HG02642 (cell line): Measurements from ENCODE around the gene CPAMD8.
"Not testable (repeated sequence)": the region's sequence is repeated elsewhere in the genome, so short reads cannot be mapped to it uniquely, and the experiment has no call there.

Experiments used
- ATAC-seq: cut with Tn5 transposase; IDR thresholded peaks from one replicate; pipeline ENCODE4 v1.9.1; 2021; ENCODE audit warnings: mild to moderate bottlenecking; ENCODE audit not compliant: unreplicated experiment, poor library complexity

Gene CPAMD8

DNA sequence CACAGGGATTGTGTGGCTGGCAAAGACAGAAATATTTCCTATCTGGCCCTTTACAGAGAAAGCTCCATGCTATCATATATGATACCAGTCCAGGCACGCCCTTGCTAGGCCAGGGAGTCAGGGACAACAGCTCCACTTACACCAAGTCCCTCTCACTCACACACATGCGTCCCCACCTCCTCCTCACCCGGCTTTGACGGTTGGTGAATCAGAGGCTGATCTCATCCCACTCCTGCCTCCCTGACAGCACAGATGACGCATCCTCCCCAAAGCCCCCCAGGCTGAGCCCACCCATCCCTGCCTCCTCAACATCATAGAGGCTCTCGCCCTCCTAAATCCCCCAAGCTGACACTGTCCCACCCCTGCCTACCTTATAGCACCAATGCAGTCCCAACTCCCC, 75.1 kb downstream of the CPAMD8 start:
- no peak for ATAC-seq

DNA sequence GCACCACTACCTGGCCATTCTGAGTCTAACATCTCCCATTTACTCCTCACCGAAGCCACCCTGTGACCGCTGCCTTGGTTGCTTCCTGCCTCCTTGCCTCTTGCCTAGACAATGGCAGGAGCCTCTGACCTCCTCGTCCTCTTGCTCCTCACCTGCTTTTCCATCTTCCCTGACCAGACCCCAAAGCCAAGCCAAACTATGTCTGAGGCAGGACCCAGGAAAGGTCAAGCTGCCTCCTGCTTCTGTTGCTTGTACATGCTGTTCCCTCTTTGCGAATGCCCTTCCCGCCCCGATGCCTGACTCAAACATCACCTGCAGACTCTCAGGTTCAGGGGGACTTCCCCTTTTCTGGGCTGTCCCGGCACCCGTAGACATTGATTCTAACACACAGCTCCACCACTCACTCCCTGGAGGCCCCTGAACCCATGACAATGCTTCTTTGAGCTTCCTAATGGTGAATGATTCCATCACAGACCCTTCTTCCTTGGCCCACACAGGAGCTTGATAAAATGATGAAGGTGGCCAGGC, 77.0 kb downstream of the CPAMD8 start:
- no peak for ATAC-seq

DNA sequence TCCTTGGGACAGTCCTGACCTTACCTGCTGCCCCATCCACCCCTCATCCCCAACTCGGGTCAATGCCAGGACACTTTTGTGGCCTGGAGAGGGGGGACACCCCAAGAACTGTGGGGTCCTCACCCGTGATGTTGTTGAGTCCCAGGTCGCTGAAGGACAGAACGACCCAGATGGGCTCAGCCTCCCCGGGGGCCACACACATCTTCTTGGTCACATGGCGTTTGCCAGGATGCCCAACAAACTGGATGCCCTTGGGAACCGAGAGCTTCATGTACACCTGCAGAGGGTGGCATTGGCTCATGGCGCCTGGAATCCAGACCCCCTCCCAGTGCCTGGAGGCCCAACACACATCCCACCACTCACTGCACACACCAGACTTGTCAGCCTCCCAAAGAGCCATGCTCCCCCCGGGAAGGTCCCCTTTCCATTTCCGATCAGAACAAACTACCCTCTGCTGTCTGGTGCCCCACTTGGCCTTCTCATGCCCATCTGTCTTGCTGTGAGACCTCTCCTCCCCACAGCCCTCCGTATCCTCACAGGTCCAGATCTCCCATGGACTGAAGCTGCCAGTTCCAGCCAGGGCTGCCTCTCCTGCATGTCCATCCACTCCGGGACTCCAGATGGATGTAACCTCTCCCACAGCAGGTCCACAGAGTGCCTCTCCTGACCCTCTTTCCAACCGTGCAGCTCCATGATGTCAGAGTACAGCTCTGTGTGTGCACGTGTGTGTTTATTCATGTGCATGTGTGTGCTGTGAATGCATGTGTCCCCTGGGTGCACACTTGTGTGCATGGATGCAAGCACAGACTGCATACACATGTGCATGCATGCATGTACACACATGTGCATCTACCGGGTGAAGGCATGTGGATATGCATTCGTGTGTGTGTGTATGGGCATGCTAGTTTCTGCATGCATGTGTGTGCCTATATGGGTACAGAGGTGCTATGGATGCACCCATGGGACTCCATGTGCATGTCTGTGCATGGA, 79.4 kb downstream of the CPAMD8 start:
- no peak for ATAC-seq

DNA sequence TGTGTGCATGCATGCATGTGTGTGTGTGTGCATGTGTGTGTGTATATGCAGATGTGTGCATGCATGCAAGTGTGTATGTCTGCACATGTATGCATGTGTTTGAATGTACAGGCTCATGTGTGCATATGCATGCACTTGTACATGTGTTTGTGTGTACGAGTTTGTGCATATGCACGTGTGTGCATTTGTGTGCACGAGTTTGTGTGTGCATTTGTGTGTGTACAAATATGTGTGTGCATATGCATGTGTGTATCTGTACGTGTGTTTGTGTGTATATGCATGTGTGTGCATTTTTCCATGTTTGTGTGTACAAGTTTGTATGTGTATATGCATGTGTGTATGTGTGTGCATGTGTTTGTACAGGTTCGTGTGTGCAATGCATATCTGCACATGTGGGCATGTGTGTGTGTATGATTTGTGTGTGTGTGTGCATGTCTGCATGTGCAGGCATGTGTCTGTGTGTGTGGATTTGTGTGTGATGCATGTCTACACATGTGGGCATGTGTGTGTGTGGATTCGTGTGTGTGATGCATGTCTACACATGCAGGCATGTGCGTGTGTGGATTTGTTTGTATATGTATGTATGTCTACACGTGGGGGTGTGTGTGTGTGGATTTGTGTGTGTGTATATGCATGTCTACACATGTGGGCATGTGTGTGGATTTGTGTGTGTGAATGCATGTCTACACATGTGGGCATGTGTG, 80.7 kb downstream of the CPAMD8 start:
- no peak for ATAC-seq

DNA sequence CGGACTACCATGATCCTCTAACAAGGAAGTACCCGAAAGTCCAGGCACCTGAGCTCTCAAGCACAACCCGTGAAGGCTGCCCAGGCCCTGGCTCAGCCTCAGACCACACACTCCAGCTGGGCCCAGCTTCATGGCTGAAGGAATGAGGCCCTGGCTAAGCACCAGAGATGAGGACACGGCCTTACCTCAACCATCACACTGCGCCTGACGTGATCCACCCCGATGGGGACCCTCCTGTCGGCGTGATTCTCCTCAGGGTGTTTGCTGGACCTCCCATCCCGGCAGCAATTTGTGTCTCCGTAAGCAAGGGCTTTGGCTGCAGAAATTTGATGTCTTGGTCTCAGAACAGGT, 81.3 kb downstream of the CPAMD8 start:
- ATAC-seq: no peak

- ATAC-seq: no peak
Measured at GRCh38 chr19:16944626-16945363, 81.8 kb downstream of the CPAMD8 start.

DNA sequence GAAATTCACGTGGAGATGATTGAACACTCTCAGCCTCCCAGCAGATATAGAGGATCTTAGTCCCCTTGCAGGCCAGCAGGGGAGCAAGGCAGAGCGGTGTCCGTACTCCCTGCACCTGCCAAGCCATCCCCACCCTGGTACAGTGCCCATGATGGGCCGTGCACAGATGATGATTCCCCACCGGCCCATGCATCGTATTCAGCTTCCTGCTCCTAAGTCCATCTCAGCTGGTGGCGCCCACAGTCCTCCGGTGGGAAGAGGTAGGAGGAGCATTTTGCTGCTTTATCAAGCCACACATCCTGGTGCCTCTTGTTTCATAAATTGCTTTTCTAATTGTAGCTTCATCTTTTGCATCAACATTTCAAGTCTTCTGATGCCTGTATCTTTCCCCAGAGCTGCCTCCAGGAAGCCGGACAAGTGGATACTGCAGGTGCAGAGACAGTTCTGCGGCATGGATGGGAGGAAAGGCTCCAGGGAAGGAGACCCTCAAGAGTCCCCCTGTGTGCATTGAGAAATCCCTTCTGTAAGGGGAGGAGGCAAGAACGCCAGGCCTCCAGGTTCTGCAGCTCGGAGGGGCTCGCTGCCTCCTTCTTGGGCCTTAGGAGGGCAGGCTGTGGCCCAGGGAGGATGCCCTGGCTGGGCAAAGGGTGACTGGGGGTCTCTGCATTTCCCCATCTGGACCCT, 82.5 kb downstream of the CPAMD8 start:
- ATAC-seq: no peak

DNA sequence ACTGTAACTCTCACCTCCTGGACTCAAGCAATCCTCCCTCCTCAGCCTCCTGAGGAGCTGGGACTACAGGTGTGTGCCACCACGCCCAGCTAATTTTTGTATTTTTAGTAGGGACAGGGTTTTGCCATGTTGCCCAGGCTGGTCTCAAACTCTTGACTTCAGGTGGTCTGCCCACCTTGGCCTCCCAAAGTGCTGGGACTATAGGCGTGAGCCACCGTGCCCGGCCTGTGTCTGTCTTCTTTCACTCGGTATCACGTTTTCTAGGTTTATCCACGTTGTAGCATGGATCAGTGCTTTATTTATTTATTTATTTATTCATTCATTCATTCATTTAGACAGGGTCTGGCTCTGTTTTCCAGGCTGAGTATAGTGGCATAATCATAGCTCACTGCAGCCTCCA, 83.5 kb downstream of the CPAMD8 start:
- not testable (repeated sequence) for ATAC-seq

DNA sequence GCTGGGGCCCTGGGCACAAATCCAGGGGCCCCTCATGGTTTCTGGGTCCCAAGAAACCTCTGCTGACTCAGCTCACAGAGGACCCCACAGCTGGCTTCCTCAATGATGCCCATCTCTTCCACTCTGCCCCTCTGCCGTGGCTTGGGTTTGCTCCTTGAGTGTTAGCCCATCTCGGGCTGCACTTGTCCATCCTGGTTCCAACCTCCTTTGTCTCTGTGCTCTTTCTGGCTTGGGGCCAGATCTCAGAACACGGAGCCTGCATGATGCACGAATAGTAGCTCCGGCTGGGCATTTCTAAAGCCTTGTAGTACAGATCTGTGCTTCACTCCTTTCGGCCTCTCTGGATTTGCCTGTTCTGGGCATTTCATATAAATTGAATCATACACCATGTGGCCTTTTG, 84.0 kb downstream of the CPAMD8 start:
- ATAC-seq: no peak

GRCh38 chr19:16940626-16941025, 86.0 kb downstream of the CPAMD8 start:
- ATAC-seq: no peak

- not testable (repeated sequence) for ATAC-seq
Measured at GRCh38 chr19:16940063-16940462, 86.5 kb downstream of the CPAMD8 start.

DNA sequence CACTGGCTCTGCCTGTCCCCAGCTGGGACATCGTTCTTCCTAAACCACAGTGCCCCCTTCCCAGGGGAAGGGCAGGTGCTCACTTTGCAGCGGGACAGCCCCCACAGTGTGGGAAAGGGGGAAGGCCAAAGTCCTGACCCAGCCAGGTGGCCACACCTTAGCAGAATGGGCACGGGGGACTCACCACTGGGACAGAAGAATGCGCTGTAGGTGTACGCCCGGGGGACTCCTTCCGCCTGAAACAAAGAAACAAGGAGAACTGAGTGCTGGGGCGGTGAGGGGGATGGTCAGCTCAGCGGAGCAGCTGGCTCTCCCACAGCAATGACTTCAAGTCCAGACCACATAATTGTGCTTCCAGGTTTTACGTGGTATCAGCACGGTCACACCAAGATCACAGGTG, 88.4 kb downstream of the CPAMD8 start:
- ATAC-seq: no peak

- not testable (repeated sequence) for ATAC-seq
Measured at GRCh38 chr19:16937796-16938195, 88.8 kb downstream of the CPAMD8 start.

DNA sequence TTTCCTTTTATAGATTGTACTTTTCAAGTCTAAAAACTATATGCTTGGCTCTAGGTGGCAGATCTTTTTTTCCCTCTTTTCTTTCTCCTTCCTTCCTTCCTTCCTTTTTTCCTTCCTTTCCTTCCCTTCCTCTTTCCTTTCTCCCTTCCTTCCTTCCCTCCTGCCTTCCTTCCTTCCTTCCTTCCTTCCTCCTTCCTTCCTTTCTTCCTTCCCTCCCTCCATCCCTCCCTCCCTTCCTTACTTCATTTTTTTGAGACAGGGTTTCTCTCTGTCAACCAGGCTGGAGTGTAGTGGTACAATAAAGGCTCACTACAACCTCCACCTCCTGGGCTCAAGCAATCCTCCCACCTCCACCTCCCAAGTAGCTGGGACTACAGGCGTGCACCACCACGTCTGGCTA, 89.7 kb downstream of the CPAMD8 start:
- ATAC-seq: no peak

DNA sequence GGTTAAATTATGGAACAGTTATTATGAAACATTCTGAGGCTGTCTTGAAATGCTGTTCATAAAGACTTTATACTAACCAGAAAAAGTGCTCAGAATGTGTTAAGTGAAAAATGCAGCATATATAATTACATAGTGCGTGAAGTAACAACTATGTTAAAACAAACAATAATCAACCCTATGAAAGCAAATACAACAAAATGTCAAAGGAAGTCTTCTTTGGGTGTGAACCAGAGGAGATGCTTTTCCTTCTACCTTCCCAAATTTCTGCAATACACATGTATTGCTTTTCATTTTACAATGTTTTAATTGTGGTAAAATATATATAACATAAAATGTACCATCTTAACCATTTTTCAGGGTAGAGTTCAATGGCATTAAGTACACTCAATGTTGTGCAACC, 92.1 kb downstream of the CPAMD8 start:
- ATAC-seq: no peak

DNA sequence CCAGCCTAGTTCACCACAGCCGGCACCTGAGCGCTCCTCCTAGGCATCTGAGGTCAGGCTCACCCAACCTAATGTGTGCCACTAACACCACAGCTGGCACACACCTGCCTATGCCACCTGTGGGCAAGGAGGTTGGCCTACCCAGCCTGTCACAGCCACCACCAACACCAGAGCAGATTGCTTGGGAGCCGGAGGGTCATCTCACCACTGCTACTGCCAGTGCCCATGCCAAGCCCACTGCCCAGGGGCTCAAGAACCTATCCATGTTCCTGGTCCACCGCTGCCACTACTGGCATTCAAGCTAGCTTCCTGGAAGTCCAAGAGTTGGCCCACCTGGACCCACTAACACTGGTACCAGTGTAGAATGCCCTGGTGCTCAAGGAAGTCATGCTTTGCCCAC, 95.3 kb downstream of the CPAMD8 start:
- no peak for ATAC-seq

GRCh38 chr19:16930753-16931152, 95.9 kb downstream of the CPAMD8 start:
- no peak for ATAC-seq

DNA sequence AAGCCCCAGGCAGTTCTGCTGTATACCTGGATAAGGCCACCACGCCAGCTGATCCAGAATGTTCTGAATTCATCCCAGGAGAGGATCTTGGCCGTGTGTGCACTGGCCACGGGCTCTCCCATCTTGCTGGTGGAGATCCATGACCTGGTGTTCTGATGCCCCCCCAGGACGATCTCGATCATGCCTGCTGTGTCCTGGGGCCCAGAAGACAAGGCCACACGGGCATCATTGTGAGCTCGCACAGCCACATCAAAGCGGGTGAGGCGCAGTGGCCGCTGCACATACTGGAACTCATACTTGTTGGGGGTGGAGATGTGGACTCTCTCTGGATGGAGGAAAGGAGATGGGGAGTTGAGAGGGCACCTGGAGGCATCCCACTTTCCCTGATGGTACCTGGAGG, 97.7 kb downstream of the CPAMD8 start:
- no peak for ATAC-seq

DNA sequence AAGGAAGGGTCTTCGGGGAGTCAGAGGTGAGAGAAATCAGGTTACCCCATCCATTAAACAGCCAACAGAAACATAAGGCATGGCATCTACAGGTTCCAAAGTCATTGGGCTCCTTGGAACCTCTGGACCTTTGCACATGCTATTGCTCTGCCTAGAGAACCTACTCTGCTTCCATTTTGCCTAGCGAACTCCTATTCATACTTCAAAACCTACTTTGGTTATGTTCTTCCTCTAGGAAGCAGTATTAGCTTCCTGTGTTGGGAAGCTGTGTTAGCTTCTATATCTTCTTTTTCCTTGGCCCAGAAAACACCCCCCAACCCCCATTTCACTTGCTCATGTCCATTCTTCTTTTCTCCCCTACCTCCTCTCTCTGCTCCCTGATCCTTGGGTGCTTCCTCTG, 98.3 kb downstream of the CPAMD8 start:
- ATAC-seq: no peak

DNA sequence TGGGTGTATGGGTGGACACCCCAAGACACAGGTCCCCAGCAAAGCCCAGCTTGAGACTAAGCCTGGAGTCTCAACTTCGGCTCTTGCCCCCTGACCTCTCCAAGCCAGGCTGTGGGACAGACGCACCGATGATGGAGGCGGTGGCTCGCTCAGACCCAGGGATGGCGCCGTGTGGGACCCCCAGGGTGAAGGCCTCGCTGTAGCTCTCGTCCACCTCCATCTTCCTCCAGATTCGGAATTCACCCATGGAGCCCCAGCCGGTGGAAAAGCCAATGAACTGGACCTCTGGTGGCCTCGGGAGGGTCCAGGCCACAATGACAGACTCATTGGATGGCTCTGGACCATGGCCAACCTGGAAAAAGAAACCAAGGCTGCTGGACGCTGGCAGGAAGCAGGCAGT, 98.7 kb downstream of the CPAMD8 start:
- ATAC-seq: no peak
